NCI-H460 (cell line): ENCODE results near the gene CLEC4G. TPM values are rescaled to one million over a fixed set of nuclear protein-coding genes. Genes with fewer than 3 reads are reported as not detected.

Experiments used
- total RNA-seq: library from RNA; depleted of rRNA; stranded (reverse); fragments of >200 nt; shearing (Covaris generic); gene quantifications from 2 replicates; pipeline ENCODE4 v1.2.3, GENCODE V29; 2014; rRNA removed

CLEC4G gene
- total RNA-seq, 1 experiment from 2014 or later = not detected

Other genes starting within 250 kb of the CLEC4G start
- 1.5 and 2.1 TPM in 2 replicates for gene PEX11G, start 243.1 kb downstream of the CLEC4G start, total RNA-seq
- 5.9 and 7.6 TPM in 2 replicates for gene ZNF358, start 216.0 kb downstream of the CLEC4G start, total RNA-seq
- gene MCOLN1, start 209.5 kb downstream of the CLEC4G start, total RNA-seq = 3.3 and 3.9 TPM in 2 replicates
- 40.8 and 45.5 TPM in 2 replicates for gene PNPLA6, start 196.4 kb downstream of the CLEC4G start, total RNA-seq
- 0.35 and 0.89 TPM in 2 replicates for gene CAMSAP3, start 136.2 kb downstream of the CLEC4G start, total RNA-seq
- gene XAB2, start 102.6 kb downstream of the CLEC4G start, total RNA-seq = 34.8 and 36.0 TPM in 2 replicates
- 20.4 and 20.6 TPM in 2 replicates for gene PET100, start 102.3 kb downstream of the CLEC4G start, total RNA-seq
- gene PCP2, start 98.4 kb downstream of the CLEC4G start, total RNA-seq = not detected in 2 replicates
- gene STXBP2, start 95.0 kb downstream of the CLEC4G start, total RNA-seq = 18.9 and 19.4 TPM in 2 replicates
- gene RETN, start 63.1 kb downstream of the CLEC4G start, total RNA-seq = not detected in 2 replicates
- not detected in 2 replicates for gene MCEMP1, start 55.0 kb downstream of the CLEC4G start, total RNA-seq
- gene TRAPPC5, start 51.3 kb downstream of the CLEC4G start, total RNA-seq = 40.2 and 73.1 TPM in 2 replicates
- gene FCER2, start 30.0 kb downstream of the CLEC4G start, total RNA-seq = not detected in 2 replicates
- not detected in 2 replicates for gene CD209, start 15.4 kb upstream of the CLEC4G start, total RNA-seq
- gene CLEC4M, start 31.1 kb upstream of the CLEC4G start, total RNA-seq = 0.05 TPM in 1 of 2 replicates, not detected in the other
- 10.9 and 11.2 TPM in 2 replicates for gene EVI5L, start 98.1 kb upstream of the CLEC4G start, total RNA-seq
- gene PRR36, start 142.3 kb upstream of the CLEC4G start, total RNA-seq = 0.43 TPM in 1 of 2 replicates, not detected in the other
- gene LRRC8E, start 156.4 kb upstream of the CLEC4G start, total RNA-seq = 4.6 and 5.2 TPM in 2 replicates
- gene MAP2K7, start 171.8 kb upstream of the CLEC4G start, total RNA-seq = 13.6 and 15.7 TPM in 2 replicates
- gene TGFBR3L, start 182.7 kb upstream of the CLEC4G start, total RNA-seq = 6.0 and 10.9 TPM in 2 replicates
- 21.3 and 27.4 TPM in 2 replicates for gene SNAPC2, start 188.2 kb upstream of the CLEC4G start, total RNA-seq
- gene CTXN1, start 194.0 kb upstream of the CLEC4G start, total RNA-seq = 1.4 and 1.7 TPM in 2 replicates
- 127 and 135 TPM in 2 replicates for gene TIMM44, start 211.6 kb upstream of the CLEC4G start, total RNA-seq